Loucy (cell line): ENCODE results near the gene NAALADL2.

Experiments used
- H2AFZ ChIP-seq: fragments of 200-600 bp; sonication (generic); 2 replicates; pipeline ENCODE4 v1.6.0; 2016; ENCODE audit warnings: antibody characterized with exemption, mild to moderate bottlenecking, low read length, moderate library complexity
- H3F3A ChIP-seq: fragments of 200-600 bp; 2 replicates; pipeline ENCODE4 v1.6.0; 2016; ENCODE audit warnings: antibody characterized with exemption, low read depth, mild to moderate bottlenecking
- H3K27me3 ChIP-seq: fragments of 200-600 bp; sonication (generic); 2 replicates; pipeline ENCODE4 v1.6.1; 2014; ENCODE audit warnings: low read length, mild to moderate bottlenecking; ENCODE audit not compliant: insufficient read depth, poor library complexity, severe bottlenecking
- H3K36me3 ChIP-seq: fragments of 200-600 bp; sonication (generic); 2 replicates; pipeline ENCODE4 v1.6.1; 2016; ENCODE audit warnings: low read length; ENCODE audit not compliant: insufficient read depth
- H3K4me1 ChIP-seq: fragments of 200-600 bp; sonication (generic); 2 replicates; pipeline ENCODE4 v1.5.1; 2014; ENCODE audit warnings: low read length, mild to moderate bottlenecking; ENCODE audit not compliant: insufficient read depth, poor library complexity, severe bottlenecking
- H3K4me2 ChIP-seq: fragments of 200-600 bp; sonication (generic); 2 replicates; pipeline ENCODE4 v1.6.0; 2014; ENCODE audit warnings: antibody characterized with exemption, low read length, low read depth, mild to moderate bottlenecking; ENCODE audit not compliant: poor library complexity, severe bottlenecking
- H3K4me3 ChIP-seq: fragments of 200-600 bp; sonication (generic); 2 replicates; pipeline ENCODE4 v1.5.1; 2014; ENCODE audit warnings: low read length, mild to moderate bottlenecking, mixed read lengths; ENCODE audit not compliant: poor library complexity, severe bottlenecking
- H3K79me2 ChIP-seq: fragments of 200-600 bp; sonication (generic); 2 replicates; pipeline ENCODE4 v1.6.1; 2014; ENCODE audit warnings: low read length; ENCODE audit not compliant: insufficient read depth
- H3K9ac ChIP-seq: fragments of 200-600 bp; sonication (generic); 2 replicates; pipeline ENCODE4 v1.6.0; 2014; ENCODE audit warnings: mild to moderate bottlenecking, low read depth, low read length, moderate library complexity; ENCODE audit not compliant: poor library complexity, severe bottlenecking
- H3K9me2 ChIP-seq: fragments of 200-600 bp; sonication (generic); replicated peaks from 2 replicates; pipeline ENCODE4 v1.6.1; 2016; ENCODE audit warnings: low read depth, low read length, mixed read lengths
- H3K9me3 ChIP-seq: fragments of 200-600 bp; sonication (generic); 2 replicates; pipeline ENCODE4 v1.6.1; 2014; ENCODE audit warnings: mild to moderate bottlenecking, antibody characterized with exemption, low read length, low read depth; ENCODE audit not compliant: insufficient read depth
- H4K20me1 ChIP-seq: fragments of 200-600 bp; sonication (generic); 2 replicates; pipeline ENCODE4 v1.6.0; 2014; ENCODE audit warnings: antibody characterized with exemption, low read length, mild to moderate bottlenecking; ENCODE audit not compliant: insufficient read depth, poor library complexity, severe bottlenecking
- EZH2phosphoT487 ChIP-seq: fragments of 200-600 bp; IDR thresholded peaks from 2 replicates; pipeline ENCODE4 v1.6.1; 2018; ENCODE audit warnings: antibody characterized with exemption, mild to moderate bottlenecking, moderate library complexity, borderline replicate concordance
- TF ChIP-seq, protein P1 (sequence below): fragments of 200-600 bp; sonication (generic); conservative IDR thresholded peaks from 2 replicates; pipeline ENCODE4 v1.5.1; 2014; ENCODE audit warnings: mild to moderate bottlenecking, antibody characterized with exemption, low read length

The NAALADL2 gene

DNA sequence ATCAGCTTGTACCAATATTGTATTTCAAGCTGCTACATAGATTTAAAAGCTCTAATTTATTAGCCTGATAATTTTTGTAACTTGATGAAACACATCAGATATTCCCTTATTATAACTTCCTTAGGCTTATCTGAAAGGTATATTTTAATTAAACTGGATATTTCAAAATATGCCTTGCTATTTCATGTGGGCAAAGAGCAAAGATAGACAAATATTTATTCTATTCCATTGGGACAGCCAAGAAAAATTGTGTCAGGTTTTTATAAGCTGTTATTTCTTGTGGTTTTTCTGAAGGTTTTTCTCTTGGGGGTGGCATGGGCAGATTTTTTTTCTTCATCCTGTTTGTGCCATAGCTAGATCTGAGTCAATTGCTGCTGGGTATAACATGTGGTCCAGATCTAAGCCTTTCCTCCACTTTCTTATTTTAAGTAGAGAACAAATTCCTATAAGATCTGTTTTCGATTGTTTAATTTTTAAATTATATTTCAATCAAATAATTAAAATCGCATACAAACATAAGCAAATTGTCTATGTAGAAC, 249.5 kb downstream of the NAALADL2 start:
- no peak overlapping the region for H3K4me2 ChIP-seq
- H3K4me1 ChIP-seq: no peaks in the 10 kb centered on the region
- H3K36me3 ChIP-seq: no peaks in the 10 kb centered on the region
- H3K79me2 ChIP-seq: no peaks in the 10 kb centered on the region
- H3K9ac ChIP-seq: no peak overlapping the region
- no peaks in the 10 kb centered on the region for H3K27me3 ChIP-seq
- no peak overlapping the region for H3K4me3 ChIP-seq
- H3K9me3 ChIP-seq: no peaks in the 10 kb centered on the region
- no peaks in the 10 kb centered on the region for H3F3A ChIP-seq
- no peak for TF ChIP-seq EZH2phosphoT487
- TF ChIP-seq, protein P1, sequence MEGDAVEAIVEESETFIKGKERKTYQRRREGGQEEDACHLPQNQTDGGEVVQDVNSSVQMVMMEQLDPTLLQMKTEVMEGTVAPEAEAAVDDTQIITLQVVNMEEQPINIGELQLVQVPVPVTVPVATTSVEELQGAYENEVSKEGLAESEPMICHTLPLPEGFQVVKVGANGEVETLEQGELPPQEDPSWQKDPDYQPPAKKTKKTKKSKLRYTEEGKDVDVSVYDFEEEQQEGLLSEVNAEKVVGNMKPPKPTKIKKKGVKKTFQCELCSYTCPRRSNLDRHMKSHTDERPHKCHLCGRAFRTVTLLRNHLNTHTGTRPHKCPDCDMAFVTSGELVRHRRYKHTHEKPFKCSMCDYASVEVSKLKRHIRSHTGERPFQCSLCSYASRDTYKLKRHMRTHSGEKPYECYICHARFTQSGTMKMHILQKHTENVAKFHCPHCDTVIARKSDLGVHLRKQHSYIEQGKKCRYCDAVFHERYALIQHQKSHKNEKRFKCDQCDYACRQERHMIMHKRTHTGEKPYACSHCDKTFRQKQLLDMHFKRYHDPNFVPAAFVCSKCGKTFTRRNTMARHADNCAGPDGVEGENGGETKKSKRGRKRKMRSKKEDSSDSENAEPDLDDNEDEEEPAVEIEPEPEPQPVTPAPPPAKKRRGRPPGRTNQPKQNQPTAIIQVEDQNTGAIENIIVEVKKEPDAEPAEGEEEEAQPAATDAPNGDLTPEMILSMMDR: no peak
- no peak overlapping the region for H2AFZ ChIP-seq
- no peaks in the 10 kb centered on the region for H4K20me1 ChIP-seq
- no peaks in the 10 kb centered on the region for H3K9me2 ChIP-seq

DNA sequence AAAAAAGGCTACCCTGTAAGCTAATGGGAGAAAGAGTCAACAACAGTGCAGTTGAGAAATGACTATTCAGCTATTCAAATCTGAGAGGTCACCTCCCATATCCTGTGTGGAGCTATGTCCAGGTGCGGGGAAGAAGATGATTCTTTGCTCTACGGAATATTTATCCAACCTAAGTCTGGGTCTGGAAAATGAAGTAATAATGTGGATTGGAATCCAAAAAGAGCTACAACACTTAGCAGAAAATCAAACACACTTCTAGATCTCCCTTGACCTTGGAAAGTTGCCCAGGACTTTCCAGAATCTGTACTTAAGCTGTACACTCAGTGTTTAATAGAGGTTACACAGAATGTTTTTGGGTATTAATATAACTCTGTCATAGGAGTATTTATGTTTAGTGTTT, 251.9 kb downstream of the NAALADL2 start:
- Histone ChIP-seq H3K27me3 (no peaks in the 10 kb centered on the region), H3K9ac (no peak overlapping the region), H3K4me3 (no peak overlapping the region), H3K79me2 (no peaks in the 10 kb centered on the region), H3K4me1 (no peaks in the 10 kb centered on the region), H4K20me1 (no peaks in the 10 kb centered on the region), H3K9me2 (no peaks in the 10 kb centered on the region), H3K36me3 (no peaks in the 10 kb centered on the region), H2AFZ (no peak overlapping the region), H3F3A (no peaks in the 10 kb centered on the region), H3K9me3 (no peaks in the 10 kb centered on the region), H3K4me2 (no peak overlapping the region)
- TF ChIP-seq, protein P1: no peak
- TF ChIP-seq EZH2phosphoT487: no peak

DNA sequence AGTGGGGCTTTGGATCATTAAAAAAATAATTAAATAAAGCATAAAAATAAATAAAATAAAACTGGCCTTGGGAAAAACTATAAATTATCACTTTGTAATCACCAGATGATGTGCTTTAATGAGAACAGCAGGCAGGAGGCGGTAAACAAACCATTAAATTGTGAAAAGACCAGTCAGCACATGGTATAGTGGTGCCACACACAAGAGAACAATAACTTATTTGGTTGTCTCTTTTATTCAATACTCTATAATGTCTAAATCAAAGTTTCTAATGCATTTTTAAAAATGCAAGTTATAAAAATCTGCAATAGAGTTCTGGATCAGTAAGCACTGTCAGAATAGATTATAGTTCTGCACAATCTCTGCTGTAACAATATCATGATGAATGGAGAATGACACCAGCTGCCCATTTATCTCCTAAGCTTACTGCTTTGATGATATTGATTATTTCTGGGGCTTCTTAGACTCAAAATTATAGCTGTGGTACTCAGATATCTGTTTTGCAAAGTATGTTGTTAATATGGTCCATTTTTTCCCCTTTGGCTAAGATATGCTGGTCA, 259.3 kb downstream of the NAALADL2 start:
- H3K9me3 ChIP-seq: no peaks in the 10 kb centered on the region
- no peak overlapping the region for H3K4me2 ChIP-seq
- H4K20me1 ChIP-seq: no peaks in the 10 kb centered on the region
- TF ChIP-seq EZH2phosphoT487: no peak
- TF ChIP-seq, protein P1: no peak
- H3K79me2 ChIP-seq: no peaks in the 10 kb centered on the region
- H3K9ac ChIP-seq: no peak overlapping the region
- no peaks in the 10 kb centered on the region for H3F3A ChIP-seq
- H2AFZ ChIP-seq: no peak overlapping the region
- no peaks in the 10 kb centered on the region for H3K36me3 ChIP-seq
- H3K27me3 ChIP-seq: no peaks in the 10 kb centered on the region
- H3K4me3 ChIP-seq: no peak overlapping the region
- H3K9me2 ChIP-seq: no peaks in the 10 kb centered on the region
- H3K4me1 ChIP-seq: no peaks in the 10 kb centered on the region
